HCT116 (cell line): ENCODE measurements around the gene ATP8B4. TPM values are rescaled to one million over a fixed set of nuclear protein-coding genes. Genes with fewer than 3 reads are reported as not detected.

Source experiments
- ATAC-seq: fragments of 200-7000 bp; cut with Tn5 transposase; 2 replicates; pipeline ENCODE4 v1.9.1; 2020; ENCODE audit warnings: mild to moderate bottlenecking, moderate library complexity
- BruUV-seq: library from RNA; stranded (reverse); fragments of 400-500 nt; replicated peaks from 2 replicates; lab custom pipeline; 2021; lab: Mats Ljungman, UMichigan
- CTCF ChIA-PET: fragments of 300-600 bp; sonication (Branson Sonifier 250); formaldehyde crosslinking; loops from one replicate; lab custom pipeline; 2021; ENCODE audit warnings: antibody characterized with exemption; lab: Charles Lee
- POLR2A ChIA-PET: fragments of 300-600, 350-600 bp; sonication (Branson Sonifier 250); formaldehyde crosslinking; loops from one replicate; lab custom pipeline; 2021; ENCODE audit warnings: antibody characterized with exemption; lab: Charles Lee
- RAD21 ChIA-PET, 2 experiments: fragments of 300-600 bp; sonication (Branson Sonifier 250); formaldehyde crosslinking; loops; one replicate each; lab custom pipeline; 2023; ENCODE audit warnings: low total read pairs in 2 of 2; ENCODE audit not compliant: uncharacterized antibody in 2 of 2, unreplicated experiment in 2 of 2, low non-redundant PET in 1 of 2; lab: Charles Lee
- DNase-seq: peaks from one replicate; pipeline ENCODE4 v3.0.0-alpha.2; 2010; ENCODE audit warnings: low read depth, low spot score
- H2AFZ ChIP-seq: fragments of 200-600 bp; shearing (Covaris generic), sonication (generic); 2 replicates; pipeline ENCODE4 v1.6.1; 2017; ENCODE audit warnings: low read depth, mixed run types, mixed read lengths, antibody characterized with exemption, low read length; ENCODE audit not compliant: poor library complexity, severe bottlenecking
- H3K27ac ChIP-seq: 2 replicates; pipeline ENCODE4 v1.5.1; 2012; ENCODE audit warnings: low read depth, low read length
- H3K27me3 ChIP-seq: fragments of 200-600 bp; sonication (generic); 2 replicates; pipeline ENCODE4 v1.6.1; 2016; ENCODE audit warnings: mixed run types, low read length, mixed read lengths; ENCODE audit not compliant: insufficient read depth
- H3K36me3 ChIP-seq, 2 experiments: fragments of 200-500 bp in 1 of 2; fragments of 200-600 bp in 1 of 2; sonication (Bioruptor generic) in 1 of 2; sonication (generic) in 1 of 2; 2 replicates each; pipeline versions ENCODE4 v1.5.1 to v1.6.1; 2014 to 2016; ENCODE audit warnings: low read length in 2 of 2, inconsistent platforms in 1 of 2, mixed read lengths in 1 of 2, mixed run types in 1 of 2; ENCODE audit not compliant: insufficient read depth in 2 of 2, control insufficient read depth in 1 of 2
- H3K4me1 ChIP-seq, 2 experiments: fragments of 200-600 bp in 1 of 2; sonication (generic) in 1 of 2; 2 replicates each; pipeline versions ENCODE4 v1.5.1 to v1.6.1; 2012 to 2017; ENCODE audit warnings: low read length in 2 of 2, inconsistent platforms in 1 of 2, mild to moderate bottlenecking in 1 of 2, mixed read lengths in 1 of 2, mixed run types in 1 of 2, moderate library complexity in 1 of 2; ENCODE audit not compliant: insufficient read depth in 2 of 2, control insufficient read depth in 1 of 2
- H3K4me2 ChIP-seq: fragments of 200-600 bp; sonication (generic); 2 replicates; pipeline ENCODE4 v1.6.1; 2017; ENCODE audit warnings: mixed run types, low read length, mixed read lengths
- H3K4me3 ChIP-seq, 2 experiments: fragments of 200-600 bp in 1 of 2; sonication (generic) in 1 of 2; replicated peaks in 1 of 2; 2 replicates each; pipeline ENCODE4 v1.5.1; 2011 to 2016; ENCODE audit warnings: low read length in 2 of 2, control low read depth in 1 of 2, low read depth in 1 of 2, mild to moderate bottlenecking in 1 of 2, mixed read lengths in 1 of 2, mixed run types in 1 of 2
- H3K79me2 ChIP-seq: fragments of 200-600 bp; sonication (generic); 2 replicates; pipeline ENCODE4 v1.6.1; 2017; ENCODE audit warnings: mild to moderate bottlenecking, mixed run types, low read length, moderate library complexity, mixed read lengths; ENCODE audit not compliant: insufficient read depth
- H3K9ac ChIP-seq: fragments of 200-600 bp; sonication (generic); 2 replicates; pipeline ENCODE4 v1.6.1; 2016; ENCODE audit warnings: low read length, mixed read lengths
- H3K9me2 ChIP-seq: fragments of 200-600 bp; sonication (generic), shearing (Covaris generic); 2 replicates; pipeline ENCODE4 v1.6.1; 2017; ENCODE audit warnings: mixed run types, mild to moderate bottlenecking, moderate library complexity; ENCODE audit not compliant: insufficient read depth
- H3K9me3 ChIP-seq, 2 experiments: fragments of 200-500 bp in 1 of 2; fragments of 200-600 bp in 1 of 2; sonication (Bioruptor generic) in 1 of 2; sonication (generic) in 1 of 2; 2 replicates each; pipeline ENCODE4 v1.6.1; 2014 to 2017; ENCODE audit warnings: low read length in 2 of 2, mixed read lengths in 2 of 2, inconsistent platforms in 1 of 2, low read depth in 1 of 2, mild to moderate bottlenecking in 1 of 2, mixed run types in 1 of 2, moderate library complexity in 1 of 2; ENCODE audit not compliant: control insufficient read depth in 1 of 2, insufficient read depth in 1 of 2
- H4K20me1 ChIP-seq: fragments of 200-600 bp; sonication (generic), shearing (Covaris generic); 2 replicates; pipeline ENCODE4 v1.6.1; 2017; ENCODE audit warnings: mixed run types, mild to moderate bottlenecking, moderate library complexity; ENCODE audit not compliant: insufficient read depth
- ATF3 ChIP-seq: IDR thresholded peaks from 2 replicates; pipeline ENCODE4 v1.6.1; 2012
- CBX3 ChIP-seq: IDR thresholded peaks from 2 replicates; pipeline ENCODE4 v1.6.1; 2012; ENCODE audit warnings: low read depth
- CTCF ChIP-seq, 3 experiments: fragments of 200-600 bp in 1 of 3; sonication (generic) in 1 of 3; IDR thresholded peaks in 2 of 3; conservative IDR thresholded peaks in 1 of 3; 2 replicates each; pipeline ENCODE4 v1.5.1; 2012 to 2017; ENCODE audit warnings: low read depth in 2 of 3, low read length in 2 of 3, antibody characterized with exemption in 1 of 3, borderline replicate concordance in 1 of 3, control low read depth in 1 of 3, mild to moderate bottlenecking in 1 of 3, mixed read lengths in 1 of 3, mixed run types in 1 of 3, moderate library complexity in 1 of 3; ENCODE audit not compliant: insufficient read depth in 1 of 3
- EGR1 ChIP-seq: IDR thresholded peaks from 2 replicates; pipeline ENCODE4 v1.6.1; 2012; ENCODE audit warnings: low read depth
- EZH2 ChIP-seq: fragments of 200-600 bp; sonication (generic); IDR thresholded peaks from 2 replicates; pipeline ENCODE4 v1.6.1; 2017; ENCODE audit warnings: antibody characterized with exemption, mixed run types
- EZH2phosphoT487 ChIP-seq: fragments of 200-600 bp; IDR thresholded peaks from 2 replicates; pipeline ENCODE4 v1.6.1; 2018; ENCODE audit warnings: antibody characterized with exemption, borderline replicate concordance
- JUND ChIP-seq: IDR thresholded peaks from 2 replicates; pipeline ENCODE4 v1.6.1; 2012
- MAX ChIP-seq: IDR thresholded peaks from 2 replicates; pipeline ENCODE4 v1.6.1; 2012
- RAD21 ChIP-seq: IDR thresholded peaks from 2 replicates; pipeline ENCODE4 v1.6.1; 2012; ENCODE audit warnings: low read depth, mild to moderate bottlenecking
- SRF ChIP-seq: IDR thresholded peaks from 2 replicates; pipeline ENCODE4 v1.6.1; 2012; ENCODE audit warnings: low read depth
- YY1 ChIP-seq: IDR thresholded peaks from 2 replicates; pipeline ENCODE4 v1.6.1; 2011; ENCODE audit warnings: low read length, low read depth, moderate library complexity, mild to moderate bottlenecking; ENCODE audit not compliant: insufficient replicate concordance; ENCODE audit errors: extremely low read depth
- intact Hi-C: fragments of 100-400 bp; cut with micrococcal nuclease; formaldehyde crosslinking; loops from 2 replicates; pipeline ENCODE4 v1.10.0; 2022
- total RNA-seq: library from RNA; stranded (reverse); gene quantifications from one replicate; pipeline ENCODE4 v1.2.1, GENCODE V29; 2021; ENCODE audit not compliant: unreplicated experiment

The ATP8B4 gene
- total RNA-seq, 1 experiment from 2014 or later, result 0.25 TPM

- POLR2A ChIA-PET, result no interaction called here
Observed at GRCh38 chr15:49814709-49815108, 304.3 kb downstream of the ATP8B4 start.

More at GRCh38 chr15:49814709-49815108, 304.3 kb downstream of the ATP8B4 start:
- H3K9ac ChIP-seq, result no peak overlapping the region
- H2AFZ ChIP-seq, result no peak overlapping the region
- H3K36me3 ChIP-seq, result no peaks in the 10 kb centered on the region
- H3K27ac ChIP-seq, result no peak overlapping the region
- intact Hi-C loops, result no loop called here
- no peaks in the 10 kb centered on the region for H3K79me2 ChIP-seq
- H3K9me2 ChIP-seq, result no peaks in the 10 kb centered on the region
- H3K4me1 ChIP-seq, result no peaks in the 10 kb centered on the region
- H3K4me2 ChIP-seq, result no peak overlapping the region
- CTCF ChIA-PET, result no interaction called here
- no peak for ATAC-seq
- no peak for DNase-seq
- H3K27me3 ChIP-seq, result no peaks in the 10 kb centered on the region
- TF ChIP-seq MAX (no peak), EZH2 (no peak), SRF (no peak), JUND (no peak), YY1 (no peak), EGR1 (no peak), CTCF (IDR thresholded peaks at IDR 0.05 in 2 of 3, conservative IDR thresholded peaks at IDR 0.05 in 1 of 3; ENCODE audit: borderline replicate concordance in 1 of 3, insufficient read depth in 1 of 3, low read depth in 2 of 3, low read length in 2 of 3) (no peak), CBX3 (no peak), RAD21 (no peak), ATF3 (no peak), EZH2phosphoT487 (no peak)
- TF ChIP-seq, all 23 proteins: peak for 0
- Histone ChIP-seq H3K4me3 (no peak overlapping the region), H4K20me1 (no peaks in the 10 kb centered on the region), H3K9me3 (no peaks in the 10 kb centered on the region)
- RAD21 ChIA-PET, result no interaction called here
- BruUV-seq, result no TSS peak
